Mesendoderm (in vitro differentiated cells): ENCODE data around the gene SEMA3E.

Experiments used
- DNase-seq: peaks from one replicate; pipeline ENCODE4 v3.0.0; 2013
- H2AK5ac ChIP-seq: 2 replicates; pipeline ENCODE4 v1.6.1; 2013; ENCODE audit warnings: low read length, inconsistent platforms
- H2BK120ac ChIP-seq: 2 replicates; pipeline ENCODE4 v1.6.1; 2013; ENCODE audit warnings: low read depth, mild to moderate bottlenecking, low read length, moderate library complexity, mixed read lengths
- H2BK15ac ChIP-seq: replicated peaks from 2 replicates; pipeline ENCODE4 v1.6.1; 2013; ENCODE audit warnings: low read depth, mild to moderate bottlenecking, moderate library complexity
- H2BK5ac ChIP-seq: 2 replicates; pipeline ENCODE4 v1.6.1; 2013; ENCODE audit warnings: low read length, inconsistent platforms
- H3K18ac ChIP-seq: 2 replicates; pipeline ENCODE4 v1.6.1; 2013; ENCODE audit warnings: mild to moderate bottlenecking, low read length, mixed read lengths
- H3K23ac ChIP-seq: one replicate; pipeline ENCODE4 v1.6.1; 2013; ENCODE audit warnings: low read length
- H3K27ac ChIP-seq: 2 replicates; pipeline ENCODE4 v1.5.1; 2013; ENCODE audit warnings: low read depth, mild to moderate bottlenecking, inconsistent platforms, low read length, moderate library complexity
- H3K27me3 ChIP-seq: 2 replicates; pipeline ENCODE4 v1.6.1; 2013; ENCODE audit warnings: low read length, control low read depth, mild to moderate bottlenecking, inconsistent platforms; ENCODE audit not compliant: insufficient read depth, poor library complexity
- H3K36me3 ChIP-seq: 2 replicates; pipeline ENCODE4 v1.6.1; 2013; ENCODE audit warnings: low read length, inconsistent platforms; ENCODE audit not compliant: control insufficient read depth, insufficient read depth
- H3K4ac ChIP-seq: one replicate; pipeline ENCODE4 v1.6.1; 2013; ENCODE audit warnings: low read depth, mild to moderate bottlenecking, low read length, moderate library complexity
- H3K4me1 ChIP-seq: 2 replicates; pipeline ENCODE4 v1.6.1; 2013; ENCODE audit warnings: low read depth, low read length, inconsistent platforms; ENCODE audit not compliant: control insufficient read depth
- H3K4me2 ChIP-seq: 2 replicates; pipeline ENCODE4 v1.6.1; 2013; ENCODE audit warnings: low read length
- H3K4me3 ChIP-seq: 2 replicates; pipeline ENCODE4 v1.5.1; 2013; ENCODE audit warnings: mild to moderate bottlenecking, low read length
- H3K56ac ChIP-seq: one replicate; pipeline ENCODE4 v1.6.1; 2013; ENCODE audit warnings: low read length
- H3K79me1 ChIP-seq: 2 replicates; pipeline ENCODE4 v1.6.1; 2013; ENCODE audit warnings: low read length, inconsistent platforms
- H3K79me2 ChIP-seq: 2 replicates; pipeline ENCODE4 v1.6.1; 2013; ENCODE audit warnings: mild to moderate bottlenecking, low read length; ENCODE audit not compliant: control insufficient read depth, insufficient read depth
- H3K9ac ChIP-seq: 2 replicates; pipeline ENCODE4 v1.6.1; 2013; ENCODE audit warnings: low read length, inconsistent platforms
- H4K5ac ChIP-seq: one replicate; pipeline ENCODE4 v1.6.1; 2013; ENCODE audit warnings: low read length
- H4K8ac ChIP-seq: one replicate; pipeline ENCODE4 v1.6.1; 2013; ENCODE audit warnings: low read depth, mild to moderate bottlenecking, control low read depth, low read length, moderate library complexity
- WGBS: extraction: QIAGEN DNeasy Blood & Tissue Kit; methylation state at CpG from one replicate; pipeline ENCODE4 v1.1.7; 2013; ENCODE audit warnings: low lambda C conversion rate, missing lambda C conversion rate; ENCODE audit not compliant: insufficient coverage; ENCODE audit errors: extremely low coverage; 5-methylcytosine and 5-hydroxymethylcytosine counted together

SEMA3E gene

GRCh38 chr7:83610649-83611304, 38.2 kb downstream of the SEMA3E start:
- Histone ChIP-seq H3K9ac (no peak overlapping the region), H2BK120ac (no peak overlapping the region), H3K4me3 (no peak overlapping the region), H4K8ac (peak overlapping the region; percentile 2), H3K4me2 (no peak overlapping the region), H3K79me1 (no peaks in the 10 kb centered on the region), H3K27ac (no peak overlapping the region), H3K56ac (no peak overlapping the region), H3K36me3 (no peaks in the 10 kb centered on the region), H3K23ac (no peak overlapping the region), H3K4ac (no peak overlapping the region), H3K18ac (peak overlapping the region; percentile 80), H3K27me3 (no peaks in the 10 kb centered on the region), H2AK5ac (no peak overlapping the region), H3K79me2 (no peaks in the 10 kb centered on the region), H4K5ac (no peak overlapping the region), H2BK15ac (no peak overlapping the region), H2BK5ac (no peak overlapping the region), H3K4me1 (no peaks in the 10 kb centered on the region)
- WGBS: no CpG with 5 or more reads among the region's 4 CpGs
- DNase-seq: peak; percentile 58

GRCh38 chr7:83608716-83609115, 40.2 kb downstream of the SEMA3E start:
- Histone ChIP-seq H3K4me3 (no peak overlapping the region), H3K36me3 (no peaks in the 10 kb centered on the region), H3K4me2 (no peak overlapping the region), H3K79me1 (no peaks in the 10 kb centered on the region), H4K8ac (no peak overlapping the region), H3K56ac (no peak overlapping the region), H3K79me2 (no peaks in the 10 kb centered on the region), H2BK120ac (no peak overlapping the region), H2BK5ac (no peak overlapping the region), H3K27ac (no peak overlapping the region), H3K27me3 (no peaks in the 10 kb centered on the region), H3K18ac (no peak overlapping the region), H2BK15ac (no peak overlapping the region), H2AK5ac (no peak overlapping the region), H3K9ac (no peak overlapping the region), H4K5ac (no peak overlapping the region), H3K23ac (no peak overlapping the region), H3K4me1 (no peaks in the 10 kb centered on the region), H3K4ac (no peak overlapping the region)
- WGBS: no CpG with 5 or more reads among the region's 3 CpGs
- no peak for DNase-seq

- Histone ChIP-seq H4K8ac (no peak overlapping the region), H2AK5ac (no peak overlapping the region), H2BK120ac (no peak overlapping the region), H3K4ac (no peak overlapping the region), H4K5ac (no peak overlapping the region), H3K56ac (no peak overlapping the region), H2BK5ac (no peak overlapping the region), H3K36me3 (no peaks in the 10 kb centered on the region), H3K27me3 (no peaks in the 10 kb centered on the region), H3K79me2 (no peaks in the 10 kb centered on the region), H3K4me3 (no peak overlapping the region), H3K23ac (no peak overlapping the region), H2BK15ac (no peak overlapping the region), H3K4me1 (no peaks in the 10 kb centered on the region), H3K27ac (no peak overlapping the region), H3K9ac (no peak overlapping the region), H3K4me2 (no peak overlapping the region), H3K79me1 (no peaks in the 10 kb centered on the region), H3K18ac (no peak overlapping the region)
- no CpG with 5 or more reads among the region's 1 CpG for WGBS
- DNase-seq: no peak
These were observed 45.3 kb downstream of the SEMA3E start for GRCh38 chr7:83603649-83604048.

GRCh38 chr7:83599131-83599530, 49.8 kb downstream of the SEMA3E start:
- H3K27ac ChIP-seq: no peak overlapping the region
- H3K27me3 ChIP-seq: no peaks in the 10 kb centered on the region
- no peak overlapping the region for H2BK120ac ChIP-seq
- H3K79me2 ChIP-seq: no peaks in the 10 kb centered on the region
- no peak overlapping the region for H4K5ac ChIP-seq
- H3K4ac ChIP-seq: no peak overlapping the region
- H2AK5ac ChIP-seq: no peak overlapping the region
- H3K4me2 ChIP-seq: no peak overlapping the region
- H3K79me1 ChIP-seq: no peaks in the 10 kb centered on the region
- H3K4me1 ChIP-seq: no peaks in the 10 kb centered on the region
- no peak overlapping the region for H2BK5ac ChIP-seq
- H3K23ac ChIP-seq: no peak overlapping the region
- H4K8ac ChIP-seq: no peak overlapping the region
- H3K4me3 ChIP-seq: no peak overlapping the region
- H3K18ac ChIP-seq: no peak overlapping the region
- H2BK15ac ChIP-seq: no peak overlapping the region
- WGBS: no CpG with 5 or more reads among the region's 1 CpG
- H3K56ac ChIP-seq: no peak overlapping the region
- DNase-seq: no peak
- no peaks in the 10 kb centered on the region for H3K36me3 ChIP-seq
- H3K9ac ChIP-seq: no peak overlapping the region

GRCh38 chr7:83593921-83594475, 54.9 kb downstream of the SEMA3E start:
- H3K27me3 ChIP-seq: no peaks in the 10 kb centered on the region
- H2BK120ac ChIP-seq: no peak overlapping the region
- no peak overlapping the region for H3K4me2 ChIP-seq
- H3K27ac ChIP-seq: no peak overlapping the region
- no peak overlapping the region for H3K4me3 ChIP-seq
- no peak overlapping the region for H3K4ac ChIP-seq
- H3K9ac ChIP-seq: no peak overlapping the region
- DNase-seq: no peak
- H3K79me2 ChIP-seq: no peaks in the 10 kb centered on the region
- no CpG with 5 or more reads among the region's 4 CpGs for WGBS
- H3K23ac ChIP-seq: no peak overlapping the region
- H2BK5ac ChIP-seq: no peak overlapping the region
- H2BK15ac ChIP-seq: no peak overlapping the region
- H4K8ac ChIP-seq: no peak overlapping the region
- no peaks in the 10 kb centered on the region for H3K79me1 ChIP-seq
- no peak overlapping the region for H4K5ac ChIP-seq
- H2AK5ac ChIP-seq: no peak overlapping the region
- H3K36me3 ChIP-seq: no peaks in the 10 kb centered on the region
- no peak overlapping the region for H3K56ac ChIP-seq
- no peaks in the 10 kb centered on the region for H3K4me1 ChIP-seq
- no peak overlapping the region for H3K18ac ChIP-seq
